Fibroblast of skin of right quadriceps (primary cell): Measurements from ENCODE around the gene PTPRM.
A peak's percentile ranks its signal among the peaks of the same experiment; 100 is the strongest.

Source experiments
- DNase-seq: peaks from one replicate; pipeline ENCODE4 v3.0.0-alpha.2; 2013

Gene PTPRM

DNA sequence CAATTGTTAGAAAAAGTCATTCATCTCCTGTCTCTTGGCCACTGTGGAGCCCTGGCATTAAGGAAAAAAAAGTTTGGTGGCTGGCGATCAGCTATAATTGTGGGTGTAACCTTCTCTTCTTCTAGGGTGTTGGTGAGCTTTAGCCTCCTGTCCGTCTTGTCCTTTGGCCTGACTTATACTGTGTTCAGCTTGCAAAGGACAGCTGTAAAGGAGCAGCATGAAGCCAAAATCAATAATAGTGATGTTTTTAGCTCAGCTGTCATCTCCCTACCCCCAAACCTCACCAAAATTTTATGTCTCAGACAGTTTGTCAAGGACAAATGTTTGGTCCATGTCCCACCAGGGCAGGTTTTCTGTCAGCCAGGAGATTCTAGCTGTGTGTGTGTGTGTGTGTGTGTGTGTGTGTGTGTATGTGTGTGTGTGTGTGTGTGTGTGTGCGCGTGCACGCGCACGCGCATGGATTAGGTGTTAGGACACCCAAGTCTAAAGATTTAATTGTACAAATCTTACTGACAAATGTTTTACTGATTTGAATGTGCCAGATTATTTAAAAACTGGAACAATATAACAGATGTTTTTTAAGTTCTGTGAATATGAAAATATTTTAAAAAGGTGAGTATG, 109.2 kb downstream of the PTPRM start:
- DNase-seq, result no peak

DNA sequence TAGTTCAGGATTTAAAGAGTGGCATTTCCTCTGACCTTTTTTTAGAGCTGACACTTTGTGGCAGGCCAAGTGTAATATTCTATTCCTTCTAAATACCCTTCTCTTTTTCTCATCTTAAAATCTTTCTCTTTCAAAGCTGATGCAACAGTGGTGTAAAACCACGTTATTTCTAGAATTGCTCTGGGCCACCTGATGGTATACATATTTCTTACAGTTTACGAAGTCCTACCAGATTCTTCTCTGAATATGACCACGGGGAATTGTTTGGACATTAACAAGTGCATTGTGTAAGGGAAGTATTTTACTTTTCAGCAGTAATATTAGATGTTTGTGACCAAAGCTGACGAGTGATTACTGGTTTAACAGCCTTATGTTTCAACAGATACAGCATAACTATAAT, 109.9 kb downstream of the PTPRM start:
- DNase-seq, result peak; percentile 51

DNA sequence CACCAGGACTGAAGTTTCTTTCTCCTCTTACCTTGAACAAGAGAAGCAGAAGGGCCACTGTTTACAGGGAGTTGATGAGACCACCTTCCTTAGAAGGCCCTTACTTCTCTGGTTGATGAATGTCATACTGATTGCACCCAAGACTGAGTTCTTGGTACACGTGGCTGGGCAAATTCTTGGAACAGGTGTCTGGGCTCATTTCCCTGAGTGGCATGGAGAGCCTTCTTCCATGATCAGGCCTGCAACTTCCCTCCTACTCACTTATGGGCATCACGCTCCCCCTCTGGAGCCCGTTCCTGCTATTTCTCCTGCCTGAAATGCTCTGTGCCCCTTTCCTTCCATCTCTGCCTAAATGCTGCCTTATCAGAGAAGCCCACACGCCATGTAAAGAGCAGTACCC, 110.3 kb downstream of the PTPRM start:
- DNase-seq, result no peak

DNA sequence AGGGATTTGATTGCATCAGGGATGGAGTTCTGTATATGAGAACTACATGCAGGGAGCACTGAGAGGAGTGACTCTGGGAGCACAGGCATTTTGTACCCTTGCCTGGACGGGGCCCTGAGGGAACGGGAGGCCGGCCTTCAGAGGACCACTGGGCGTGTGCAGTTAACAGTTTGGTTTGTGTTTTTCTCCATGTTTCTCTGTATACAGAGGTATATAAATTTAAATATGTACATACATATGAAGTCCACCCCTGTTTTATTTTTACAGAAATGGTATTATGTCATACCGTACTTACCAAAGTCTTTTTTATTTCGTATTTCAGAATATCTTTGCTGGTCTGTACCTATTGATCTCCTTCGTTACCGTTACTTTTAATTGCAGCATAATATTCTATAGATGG, 111.3 kb downstream of the PTPRM start:
- no peak for DNase-seq

DNA sequence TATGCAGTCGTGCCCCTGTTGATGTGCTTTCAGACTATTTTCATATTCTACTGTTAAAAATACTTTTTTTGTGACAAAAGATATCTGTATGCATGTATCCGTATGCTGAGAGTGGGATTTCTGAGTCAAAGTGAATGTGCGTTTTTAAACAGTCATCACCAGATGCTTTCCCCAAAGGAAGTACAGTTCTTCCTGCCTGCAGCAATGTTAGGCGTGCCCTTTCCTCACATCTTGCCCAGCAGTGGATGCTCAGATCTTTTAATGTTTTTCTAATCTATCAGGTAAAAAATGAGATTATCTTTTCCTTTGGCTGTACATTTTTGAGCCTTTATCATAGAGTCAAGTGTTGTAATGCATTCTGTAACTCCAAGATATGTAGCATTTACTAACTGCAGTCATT, 111.7 kb downstream of the PTPRM start:
- DNase-seq, result no peak

DNA sequence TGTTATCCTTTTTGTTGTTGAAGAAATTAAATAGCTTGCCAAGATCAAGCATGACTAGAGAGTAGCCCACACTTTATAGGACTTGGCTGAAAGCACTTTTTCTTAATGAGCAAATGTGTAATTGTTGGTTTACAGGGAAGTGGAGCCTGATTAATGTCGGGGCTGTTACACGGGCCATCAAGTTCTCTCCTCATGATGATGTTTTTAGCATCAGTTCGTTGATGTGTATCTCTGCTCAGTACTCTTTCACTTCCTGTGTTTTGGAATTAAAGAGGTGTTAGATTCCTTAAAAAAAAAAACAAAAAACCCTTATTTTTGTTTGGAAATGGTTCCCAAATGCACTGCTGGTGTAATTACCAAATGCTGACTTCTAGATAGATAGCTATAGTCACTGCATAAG, 114.2 kb downstream of the PTPRM start:
- DNase-seq, result no peak

DNA sequence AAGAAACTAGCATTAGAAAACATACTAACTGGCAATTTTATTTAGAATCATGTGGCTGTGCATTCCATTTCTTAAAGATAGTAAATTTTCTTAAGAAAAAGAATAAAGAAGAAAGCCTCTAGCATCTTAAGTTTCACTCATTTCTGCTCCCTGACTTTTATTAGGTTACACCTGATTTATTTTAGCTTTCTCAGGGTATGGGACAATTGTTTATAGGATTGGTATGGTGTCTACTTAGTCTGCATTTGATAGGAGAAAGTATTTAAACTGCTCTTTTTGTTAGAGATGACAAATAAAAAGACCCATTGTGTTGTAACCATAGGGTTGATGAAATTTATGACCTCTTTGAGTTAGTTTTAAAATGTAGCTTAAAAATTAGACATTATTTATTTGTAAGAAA, 115.2 kb downstream of the PTPRM start:
- no peak for DNase-seq

DNA sequence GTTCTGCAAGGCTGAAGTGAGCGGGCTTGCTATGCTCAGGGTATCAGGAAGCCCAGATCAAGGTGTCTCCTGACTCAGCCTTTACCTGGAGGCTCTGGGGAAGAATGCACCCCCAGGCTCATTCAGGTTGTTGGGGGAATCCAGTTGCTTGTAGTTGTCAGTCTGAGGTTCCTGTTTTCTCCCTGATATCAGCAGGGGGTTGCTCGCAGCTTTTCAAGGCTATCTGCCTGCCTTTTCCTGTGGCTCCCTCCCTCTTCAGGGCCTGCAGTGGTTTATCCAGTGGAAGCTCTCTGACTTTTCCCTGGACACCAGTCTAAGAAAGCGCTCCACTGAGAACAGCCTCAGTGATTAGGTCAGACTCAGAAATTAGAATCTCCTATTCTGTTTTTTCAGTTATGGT, 116.6 kb downstream of the PTPRM start:
- no peak for DNase-seq

DNA sequence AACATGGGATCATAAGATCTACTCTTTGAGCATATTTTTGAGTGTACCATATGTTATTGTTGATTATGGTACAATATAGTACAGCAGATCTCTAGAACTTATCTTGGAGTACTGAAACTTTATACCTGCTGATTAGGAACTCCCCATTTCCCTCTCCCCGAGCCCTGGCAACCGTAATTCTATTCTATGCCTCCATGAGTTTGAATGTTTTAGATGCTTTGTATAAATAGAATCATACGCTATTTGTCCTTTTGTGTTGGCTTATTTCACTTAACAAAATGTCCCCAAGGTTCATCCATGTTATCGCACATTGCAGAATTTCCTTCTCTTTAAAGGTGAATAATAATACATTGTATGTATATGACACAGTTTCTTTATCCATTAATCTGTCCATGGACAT, 117.2 kb downstream of the PTPRM start:
- DNase-seq, result no peak

DNA sequence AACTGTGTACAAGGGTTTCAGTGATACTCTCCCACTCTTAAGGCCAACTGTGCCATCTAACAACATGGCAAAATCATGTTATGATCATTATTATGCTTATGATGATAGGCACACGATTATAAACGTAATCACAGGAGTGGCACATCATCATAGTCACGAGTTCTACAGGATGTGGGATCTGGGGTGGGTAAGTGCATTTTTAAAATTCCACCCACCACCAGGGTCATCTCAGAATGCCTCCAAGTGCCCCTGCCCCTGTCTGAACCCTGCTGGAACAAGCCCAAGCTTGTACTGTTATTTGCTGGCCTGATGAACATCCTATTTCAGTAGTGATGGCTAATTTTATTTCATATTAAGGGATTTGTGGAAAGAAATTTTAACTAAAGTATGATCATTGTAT, 117.8 kb downstream of the PTPRM start:
- DNase-seq, result no peak

DNA sequence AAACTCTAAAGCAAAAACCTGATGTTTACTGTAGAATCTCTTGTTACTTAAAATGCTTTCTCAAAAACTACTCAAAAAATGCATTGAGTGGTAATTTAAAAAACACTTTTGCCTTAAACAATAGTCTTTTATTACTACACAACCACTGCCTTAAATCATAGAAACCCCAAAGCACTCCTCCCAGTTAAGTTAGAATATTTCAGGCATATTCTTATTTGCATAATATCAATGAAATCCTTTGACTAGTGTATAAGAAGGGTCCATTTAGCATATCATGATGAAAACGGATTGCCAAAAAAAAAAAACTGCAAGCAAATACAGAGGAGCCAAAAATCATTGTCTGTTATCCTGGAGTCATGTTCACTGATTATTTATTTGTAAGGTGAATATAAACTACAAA, 119.2 kb downstream of the PTPRM start:
- DNase-seq, result no peak

DNA sequence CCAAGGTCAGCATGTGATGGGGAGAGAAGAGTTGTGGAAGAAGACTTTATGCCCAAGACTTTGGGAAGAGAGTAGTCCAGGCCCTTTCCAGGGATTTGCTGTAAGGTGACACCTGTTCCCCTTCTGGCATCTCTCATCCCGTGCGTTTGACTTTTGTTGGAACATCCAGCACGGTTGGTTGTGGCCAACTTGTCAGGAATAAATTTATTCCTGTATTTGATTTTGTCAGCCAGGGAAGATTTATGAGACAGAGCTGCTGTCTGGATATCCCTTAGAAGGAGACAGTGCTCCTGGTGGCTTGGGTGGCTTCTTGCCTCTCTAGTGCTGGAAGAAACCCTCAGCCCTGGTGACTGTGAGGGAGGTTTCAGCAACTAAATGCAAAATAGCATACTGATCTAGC, 121.5 kb downstream of the PTPRM start:
- no peak for DNase-seq

DNA sequence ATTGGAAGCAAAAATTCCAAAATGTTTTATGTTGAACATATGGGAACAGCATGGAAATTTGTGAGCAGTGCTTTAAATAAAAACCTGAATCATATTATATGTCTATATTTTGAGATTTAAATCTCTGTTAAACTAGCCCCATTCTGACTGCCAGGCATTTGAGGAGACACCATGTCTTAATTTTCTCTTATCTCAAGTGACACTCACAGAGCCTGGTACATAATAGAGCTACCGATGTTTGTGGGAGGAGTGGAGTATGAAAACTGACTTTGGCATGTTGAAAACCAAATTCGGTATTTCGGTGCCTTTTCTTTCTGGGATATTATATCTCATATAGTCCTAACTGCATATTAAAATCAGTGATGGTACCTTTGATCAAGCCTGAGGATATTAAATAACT, 124.1 kb downstream of the PTPRM start:
- DNase-seq, result no peak

DNA sequence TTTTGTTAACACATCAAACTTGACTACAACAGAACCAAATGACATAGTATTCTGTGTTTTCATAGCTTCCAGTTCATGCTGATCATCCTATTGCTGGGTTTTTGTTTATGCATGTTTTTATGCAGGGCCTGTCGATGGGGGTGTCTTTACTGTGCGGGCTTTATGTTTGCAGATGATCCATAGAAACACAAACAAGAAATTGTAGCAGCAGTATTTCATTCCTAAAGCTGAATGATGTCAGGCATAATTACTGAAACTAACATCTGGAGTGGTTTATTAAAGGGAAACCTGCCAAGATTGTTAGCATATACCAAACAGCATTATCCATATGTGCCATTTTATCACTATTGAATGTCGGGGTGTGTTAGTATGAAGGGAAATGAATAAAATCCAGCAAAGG, 129.7 kb downstream of the PTPRM start:
- DNase-seq, result peak; percentile 74

DNA sequence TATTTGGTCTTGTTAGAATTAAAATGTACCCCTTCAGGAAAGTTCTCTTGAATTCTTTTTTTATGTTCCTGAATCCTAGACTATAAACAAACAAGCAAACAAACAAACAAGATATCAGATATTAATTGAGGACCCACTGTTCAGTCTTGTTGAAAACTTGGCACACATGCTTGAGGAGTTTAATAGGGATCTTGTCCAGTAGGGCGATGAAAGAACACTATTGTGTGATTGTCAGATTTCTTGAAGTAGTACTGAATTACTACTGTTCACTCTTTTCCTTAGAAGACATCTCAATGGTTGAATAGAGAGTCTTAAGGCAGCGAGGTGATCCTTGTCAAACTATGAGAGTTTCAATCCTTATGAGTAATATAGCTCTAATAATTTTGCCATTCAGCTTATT, 130.2 kb downstream of the PTPRM start:
- DNase-seq, result no peak

DNA sequence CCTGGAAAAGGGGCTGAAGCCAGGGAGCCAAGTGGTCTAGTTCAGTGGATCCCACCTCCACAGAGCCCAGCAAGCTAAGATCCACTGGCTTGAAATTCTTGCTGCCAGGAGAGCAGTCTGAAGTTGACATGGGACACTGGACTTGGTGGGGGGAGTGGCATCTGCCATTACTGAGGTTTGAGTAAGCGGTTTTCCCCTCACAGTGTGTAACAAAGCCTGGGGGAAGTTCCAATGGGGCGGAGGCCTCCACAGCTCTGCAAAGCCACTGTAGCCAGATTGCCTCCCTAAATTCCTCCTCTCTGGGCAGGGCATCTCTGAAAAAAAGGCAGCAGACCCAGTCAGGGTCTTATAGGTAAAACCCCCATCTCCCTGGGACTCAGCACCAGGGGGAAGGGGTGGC, 144.4 kb downstream of the PTPRM start:
- no peak for DNase-seq

DNA sequence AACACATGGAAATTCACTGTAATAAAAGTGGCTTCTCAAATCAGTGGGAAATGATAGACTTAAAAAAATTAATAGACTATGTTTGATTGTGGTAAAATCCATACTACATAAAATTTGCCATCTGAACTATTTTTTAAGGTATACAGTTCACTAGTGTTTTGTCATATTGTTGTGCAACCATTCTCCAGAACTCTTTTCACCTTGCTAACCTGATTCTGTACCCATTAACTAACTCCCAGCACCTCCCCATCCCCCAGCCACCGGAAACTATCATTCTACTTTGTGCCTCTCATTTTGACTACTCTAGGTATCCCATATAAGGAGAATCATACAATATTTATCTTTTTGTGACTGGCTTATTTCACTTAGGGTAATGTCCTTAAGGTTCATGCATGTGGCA, 153.3 kb downstream of the PTPRM start:
- no peak for DNase-seq

DNA sequence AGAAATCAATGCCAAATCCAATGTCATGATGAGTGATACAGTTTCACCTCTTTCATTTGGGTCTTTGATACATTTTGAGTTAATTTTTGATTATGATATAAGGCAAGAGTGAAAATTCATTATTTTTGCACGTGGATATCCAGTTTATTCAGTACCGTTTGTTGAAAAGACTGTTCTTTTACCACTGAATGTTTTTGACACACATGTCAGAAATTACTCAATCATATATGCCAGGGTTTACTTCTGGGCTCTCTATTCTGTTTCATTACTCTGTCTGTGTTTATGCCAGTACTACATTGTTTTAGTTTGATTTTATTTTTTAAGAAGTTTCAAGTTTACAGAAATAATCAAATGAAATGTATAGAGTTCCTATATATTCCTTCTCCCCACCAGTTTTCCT, 154.4 kb downstream of the PTPRM start:
- no peak for DNase-seq

DNA sequence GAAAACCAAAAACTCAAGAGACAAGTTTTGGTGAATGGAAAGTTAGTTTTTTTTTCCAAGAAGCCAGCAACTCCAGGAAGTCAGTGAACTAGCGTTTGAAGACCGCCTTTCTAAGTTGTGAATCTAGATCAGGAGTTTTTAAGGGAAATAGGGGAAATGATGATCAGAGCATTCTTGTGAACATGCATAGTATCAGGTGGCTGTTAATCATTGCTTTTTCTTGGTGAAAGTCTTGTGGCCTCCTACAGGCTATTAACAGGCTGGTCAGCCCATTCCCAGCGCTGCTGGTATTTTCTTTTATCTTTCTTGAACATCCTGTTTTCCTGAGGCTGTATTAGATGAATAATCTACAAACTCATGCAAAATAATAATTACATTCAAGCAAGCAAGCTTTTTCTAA, 155.8 kb downstream of the PTPRM start:
- DNase-seq, result no peak

DNA sequence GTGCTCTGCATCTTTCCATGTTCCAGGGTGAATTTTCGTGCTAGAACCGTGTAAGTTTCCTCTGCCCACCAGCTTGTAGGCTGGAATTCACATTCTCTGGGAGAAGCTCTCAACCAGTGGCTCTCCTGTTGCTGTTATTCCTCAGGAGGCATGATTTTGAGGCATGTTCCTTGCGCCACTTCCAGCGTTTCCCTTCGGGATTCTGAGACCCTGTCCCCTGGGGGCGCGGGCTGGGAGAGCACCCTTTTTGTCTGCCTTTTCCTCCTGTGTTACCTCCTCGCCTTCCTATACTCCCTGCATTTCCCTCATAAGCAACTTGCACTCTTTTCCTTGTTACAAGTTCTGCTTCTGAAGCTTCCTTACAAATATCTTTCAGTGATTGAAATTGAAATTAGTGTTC, 156.4 kb downstream of the PTPRM start:
- DNase-seq, result no peak

DNA sequence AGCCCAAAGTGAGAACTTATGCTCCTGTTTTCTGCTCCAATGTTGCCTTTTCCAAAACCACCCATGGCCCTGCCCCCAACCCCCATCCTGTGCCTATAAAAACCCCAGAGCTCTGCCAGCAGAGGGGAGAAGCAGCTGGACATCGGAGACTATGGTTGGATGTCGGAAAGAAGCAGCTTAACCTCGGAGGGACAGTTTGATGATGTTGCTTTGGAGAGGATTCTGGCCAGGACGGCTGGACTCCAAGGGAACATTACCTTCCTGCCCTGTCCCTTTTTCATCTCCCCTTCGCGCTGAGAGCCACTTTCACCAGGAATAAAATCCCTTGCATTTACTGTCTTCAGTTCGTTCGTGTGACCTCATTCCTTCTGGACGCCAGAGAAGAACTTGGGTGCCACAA, 158.4 kb downstream of the PTPRM start:
- no peak for DNase-seq

DNA sequence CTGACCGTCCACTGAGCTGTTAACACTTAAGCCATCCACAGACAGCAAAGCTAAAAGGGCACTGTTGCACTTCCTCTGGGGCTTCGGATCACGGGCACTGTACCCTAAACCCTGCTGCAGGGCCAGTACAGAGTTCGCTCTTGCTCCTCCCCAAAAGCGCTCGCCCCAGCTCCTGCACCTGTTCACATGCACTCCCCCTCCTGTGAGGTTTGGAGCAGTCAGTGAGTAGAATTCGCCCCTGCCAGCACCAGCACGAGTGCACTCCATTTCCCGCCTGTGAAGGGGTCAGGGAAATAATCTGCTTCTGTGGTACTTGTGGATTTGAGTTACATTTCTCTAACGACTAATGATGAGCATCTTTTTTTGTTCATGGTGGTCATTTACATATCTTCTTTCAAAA, 158.8 kb downstream of the PTPRM start:
- no peak for DNase-seq

DNA sequence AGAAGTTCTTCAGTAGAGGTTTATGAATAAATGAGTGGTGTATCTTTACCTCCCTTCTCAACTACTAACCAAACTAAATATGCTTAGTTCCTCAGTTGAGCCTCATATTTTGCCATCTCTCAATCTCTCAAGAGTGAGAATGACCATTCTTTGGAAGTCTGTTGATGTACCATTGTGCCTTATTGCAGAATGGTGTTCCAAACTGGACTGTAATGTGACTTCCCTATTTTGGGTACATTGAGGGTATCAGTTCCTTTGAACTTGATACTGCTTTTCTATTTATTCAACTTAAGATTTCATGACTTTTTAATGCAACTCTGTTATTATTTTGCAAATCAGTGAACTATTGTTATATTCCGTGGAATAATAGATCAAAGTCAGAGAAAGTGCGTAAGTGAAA, 159.4 kb downstream of the PTPRM start:
- no peak for DNase-seq

DNA sequence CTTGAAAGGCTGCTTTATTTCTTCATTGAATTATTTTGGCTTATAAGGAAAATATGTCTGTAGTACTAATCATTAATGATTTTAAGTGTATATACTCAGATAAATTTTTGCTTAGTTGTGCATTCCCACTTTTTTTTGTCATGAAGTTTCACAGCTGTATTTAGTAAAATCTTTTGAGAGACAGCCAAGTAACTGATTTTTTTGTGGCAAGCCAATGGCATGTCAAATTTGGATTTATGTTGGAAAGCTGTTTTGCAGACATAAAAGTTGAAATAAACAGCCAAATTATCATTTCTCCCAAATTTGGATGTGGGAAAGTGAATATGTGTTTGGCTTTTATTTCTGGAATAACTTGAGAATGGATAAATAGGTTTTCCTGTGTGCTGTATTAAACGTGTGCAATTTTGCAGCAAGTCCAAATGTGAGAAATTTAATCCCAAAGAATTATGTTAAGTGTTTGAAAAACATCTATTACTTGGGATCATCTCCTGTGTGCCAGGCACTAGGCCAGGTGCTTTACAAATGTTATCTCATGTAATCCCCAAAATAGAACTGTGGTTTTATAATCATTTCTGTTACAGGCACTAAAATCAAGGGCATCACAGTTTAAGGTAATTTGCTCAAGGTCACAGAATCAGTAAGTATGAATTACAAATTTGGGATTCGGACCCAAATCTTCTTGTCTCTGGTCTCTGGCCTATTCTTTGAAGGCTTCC, 160.4 kb downstream of the PTPRM start:
- no peak for DNase-seq

DNA sequence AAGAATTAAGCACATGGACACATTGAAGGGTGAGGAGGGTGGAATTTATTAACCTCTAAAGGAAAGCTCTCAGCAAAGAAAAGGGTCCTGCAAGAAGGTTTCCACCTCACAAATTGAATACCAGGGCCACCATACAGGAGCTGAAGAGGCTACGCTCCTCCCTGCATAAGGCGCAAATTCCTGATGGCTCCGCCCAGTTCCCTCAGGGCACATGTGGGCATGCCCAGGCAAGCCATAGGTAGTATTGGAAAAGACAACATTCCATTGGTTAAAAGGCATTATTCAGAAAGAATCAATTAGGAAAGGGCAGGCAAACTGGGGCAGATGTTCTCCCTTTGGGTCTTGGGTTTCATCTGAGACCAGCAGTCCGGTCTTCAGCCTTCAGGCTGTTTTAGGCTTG, 161.2 kb downstream of the PTPRM start:
- no peak for DNase-seq
